HG02571 (cell line): Measurements from ENCODE around the gene TMEM119.
A peak's percentile ranks its signal among the peaks of the same experiment; 100 is the strongest.
"Not testable (repeated sequence)": the region's sequence is repeated elsewhere in the genome, so short reads cannot be mapped to it uniquely, and the experiment has no call there.

ENCODE experiments used
- ATAC-seq: cut with Tn5 transposase; IDR thresholded peaks from one replicate; pipeline ENCODE4 v1.9.1; 2021; ENCODE audit warnings: mild to moderate bottlenecking, moderate library complexity; ENCODE audit not compliant: unreplicated experiment

The TMEM119 gene

DNA sequence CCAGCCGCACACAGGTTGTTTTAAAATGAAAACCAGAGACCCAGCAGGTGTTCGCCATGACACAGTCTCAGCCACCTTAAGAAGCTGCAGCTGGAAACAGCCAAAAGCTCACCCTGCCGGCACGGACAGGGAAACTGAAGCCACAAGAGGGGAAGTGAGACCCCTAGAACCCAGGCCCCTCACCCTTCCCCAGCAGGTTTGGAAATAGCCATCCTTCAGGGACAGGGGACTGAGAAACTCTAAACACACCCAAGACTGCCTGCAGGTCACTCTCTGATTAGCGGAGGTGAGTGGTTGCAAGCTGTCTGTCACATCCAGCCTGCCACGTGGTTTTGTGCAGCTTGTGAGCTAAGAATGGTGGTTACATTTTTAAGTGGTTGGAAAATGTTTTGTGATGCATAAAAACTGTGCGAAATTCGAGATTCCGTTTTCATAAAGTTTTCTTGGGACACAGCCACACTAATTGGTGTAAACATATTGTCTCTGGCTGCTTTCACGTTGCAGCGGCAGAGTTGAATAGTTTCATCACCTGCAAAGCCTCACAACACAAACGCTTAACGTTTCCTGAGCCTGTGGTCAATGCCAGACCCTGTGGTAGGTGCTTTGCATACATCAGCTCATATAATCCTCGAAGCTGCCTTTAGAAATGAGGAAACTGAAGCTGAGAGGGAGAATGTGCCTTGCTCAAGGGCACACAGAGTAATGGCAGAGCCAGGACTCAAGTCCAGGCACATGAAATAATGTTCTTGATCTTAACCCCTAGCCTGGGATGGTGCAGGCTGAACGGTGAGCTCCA lies 37.5 kb upstream of the TMEM119 start:
- peak; percentile 43 for ATAC-seq

DNA sequence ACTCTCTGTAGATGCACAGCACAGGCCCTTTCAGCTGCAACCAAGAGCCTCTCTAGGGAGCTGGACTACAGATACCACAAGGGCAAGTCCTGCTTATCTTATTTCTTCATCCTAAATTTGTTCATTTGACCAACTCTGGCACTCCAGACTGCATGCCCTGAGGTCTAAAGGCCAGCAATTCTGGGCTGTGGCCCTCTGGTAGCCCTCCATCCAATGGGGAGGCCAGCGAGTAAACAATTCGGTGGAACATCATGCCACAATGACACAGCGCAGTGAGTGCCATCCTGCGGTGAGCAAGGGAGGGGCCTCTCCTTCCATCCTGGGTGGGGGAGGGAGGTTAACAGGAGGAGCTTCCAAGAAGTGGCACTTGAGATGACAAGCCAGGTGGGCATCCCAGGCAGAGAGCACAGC lies 36.5 kb upstream of the TMEM119 start:
- no peak for ATAC-seq

DNA sequence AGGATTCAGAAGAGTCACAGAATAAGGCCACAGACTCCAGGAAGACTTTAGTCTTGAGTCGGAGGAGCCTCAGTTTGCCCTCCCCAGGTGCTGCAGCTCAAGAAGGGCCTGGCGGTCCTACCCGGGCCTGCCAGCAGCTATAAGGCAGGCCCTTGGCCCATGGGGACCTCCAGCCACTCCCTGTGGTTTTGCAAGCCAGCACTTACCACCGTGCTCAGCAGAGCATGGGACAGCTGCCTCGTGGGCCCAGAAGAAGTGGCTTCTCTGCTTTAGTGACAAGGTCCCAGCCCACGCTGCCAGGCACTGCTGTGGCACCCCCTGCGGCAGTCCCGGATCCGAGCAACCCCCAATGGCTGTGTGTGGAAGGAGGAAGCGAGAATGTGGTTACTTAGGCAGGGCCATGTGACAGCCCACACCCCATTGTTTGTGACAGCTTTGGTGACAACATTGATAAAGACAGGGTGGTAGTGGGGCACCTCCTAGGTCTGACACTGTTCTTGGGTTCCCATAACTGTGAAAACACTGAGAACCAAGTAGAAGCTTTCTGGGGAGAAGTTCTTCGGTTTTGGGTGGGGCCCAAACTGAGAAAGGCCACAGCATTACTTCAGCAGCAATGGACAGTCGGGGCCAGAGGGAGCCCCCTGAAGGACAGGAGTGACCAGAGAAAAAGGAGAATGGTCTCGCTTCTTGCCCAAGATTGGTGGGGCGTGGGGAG lies 35.8 kb upstream of the TMEM119 start, which contains the start of gene SELPLG:
TSS of gene SELPLG (minus strand) at position 361 of the 715 bp plus-strand sequence. CDS start 9,587 bp downstream, outside the sequence.
- peak; percentile 54 for ATAC-seq

DNA sequence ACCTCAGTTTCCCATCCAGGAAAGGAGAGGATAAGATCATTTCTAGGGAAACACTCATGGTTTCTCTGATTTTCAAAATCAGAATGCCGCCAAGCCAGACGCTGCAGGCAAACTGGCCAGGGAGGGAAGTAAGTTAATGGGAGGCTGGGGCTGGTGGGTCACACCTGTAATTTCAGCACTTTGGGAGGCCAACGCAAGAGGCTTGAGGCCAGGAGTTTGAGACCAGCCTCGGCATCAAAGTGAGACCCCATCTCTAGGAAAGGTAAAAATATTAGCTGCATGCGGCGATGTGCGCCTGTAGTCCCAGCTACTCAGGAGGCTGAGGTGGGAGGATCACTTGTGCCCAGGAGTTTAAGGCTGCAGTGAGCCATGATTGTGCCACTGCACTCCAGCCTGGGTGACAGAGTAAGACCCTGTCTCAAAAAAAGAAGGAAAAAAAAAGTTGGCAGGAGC lies 35.2 kb upstream of the TMEM119 start:
- no peak for ATAC-seq

DNA sequence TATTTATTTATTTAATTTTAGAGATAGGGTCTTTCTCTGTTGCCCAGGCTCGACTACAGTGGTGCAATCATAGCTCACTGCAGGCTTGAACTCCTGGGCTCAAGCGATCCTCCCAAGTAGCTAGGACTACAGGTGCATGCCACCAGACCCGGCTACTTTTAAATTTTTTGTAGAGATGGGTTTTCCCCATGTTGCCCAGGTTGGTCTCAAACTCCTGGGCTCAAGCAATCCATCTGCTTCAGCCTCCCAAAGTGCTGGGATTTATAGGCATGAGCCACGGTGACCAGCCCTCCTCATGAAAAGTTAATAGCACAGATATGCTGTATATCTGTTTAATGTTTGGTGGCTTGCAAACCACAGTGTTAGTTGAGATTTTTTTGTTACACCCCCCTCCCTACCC lies 33.4 kb upstream of the TMEM119 start:
- not testable (repeated sequence) for ATAC-seq

DNA sequence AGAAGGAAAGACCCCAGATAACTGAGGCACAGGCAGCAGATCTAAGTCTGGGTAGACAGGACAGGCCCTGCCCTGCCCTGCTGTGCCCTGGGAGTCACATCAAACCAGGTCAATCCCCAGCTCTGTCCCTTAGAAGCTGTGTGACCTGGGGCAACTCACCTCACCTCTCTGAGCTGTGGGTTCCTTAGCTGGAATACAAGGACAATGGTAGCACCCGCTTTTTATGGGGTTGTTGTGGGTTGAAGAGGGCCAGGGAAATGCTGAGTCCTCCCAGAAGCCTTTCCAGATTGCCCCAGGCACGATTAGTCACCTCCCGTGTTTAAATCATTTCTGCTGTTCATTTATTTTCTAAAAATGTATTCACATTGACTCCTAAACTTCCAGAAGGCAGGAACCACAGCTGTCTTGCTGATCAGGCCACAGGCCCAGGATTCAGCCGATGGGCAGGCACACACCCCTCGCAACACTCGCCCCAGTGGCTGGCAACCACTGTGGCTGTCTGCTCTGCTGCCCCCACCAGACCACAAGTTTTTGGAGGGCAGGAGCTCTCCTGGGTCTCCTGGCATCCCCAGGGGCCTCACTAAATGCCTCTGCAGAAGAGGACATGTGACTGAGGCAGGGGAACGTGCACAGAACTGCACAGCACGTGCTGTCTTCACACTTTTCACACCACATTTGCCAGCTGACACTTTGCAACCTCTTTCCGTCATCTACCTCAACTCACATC lies 32.8 kb upstream of the TMEM119 start:
- no peak for ATAC-seq

DNA sequence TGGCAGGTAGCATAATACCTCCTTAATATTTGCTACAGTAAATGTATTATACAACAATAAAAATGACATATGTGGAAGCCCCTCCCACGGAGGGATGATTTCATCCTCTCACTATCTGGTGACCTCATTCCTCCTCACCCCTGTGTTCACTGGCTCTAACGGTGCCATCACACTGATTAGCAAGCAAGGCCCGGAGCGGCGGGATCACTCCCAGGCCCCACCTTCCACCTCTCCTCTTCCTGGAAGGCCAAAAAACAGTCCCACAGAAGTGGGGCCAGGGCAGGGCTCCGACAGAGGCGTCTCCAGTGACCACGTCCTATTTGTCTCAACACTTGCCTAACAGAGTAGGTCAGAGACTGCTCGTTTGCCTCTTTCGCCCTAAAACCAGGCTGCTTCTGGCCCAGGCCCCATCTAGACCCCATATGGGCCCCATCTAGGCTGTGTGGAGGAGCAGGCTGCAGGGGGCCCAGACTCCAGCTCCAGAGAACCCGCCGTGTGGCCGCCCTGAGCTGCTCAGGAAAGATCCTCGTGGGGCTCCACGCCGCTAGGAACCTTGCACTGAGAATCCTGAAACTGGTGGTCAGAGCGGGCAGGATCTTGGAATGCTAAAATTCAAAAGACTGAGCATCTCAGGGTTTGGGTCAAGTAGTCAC lies 32.1 kb upstream of the TMEM119 start:
- ATAC-seq: no peak

DNA sequence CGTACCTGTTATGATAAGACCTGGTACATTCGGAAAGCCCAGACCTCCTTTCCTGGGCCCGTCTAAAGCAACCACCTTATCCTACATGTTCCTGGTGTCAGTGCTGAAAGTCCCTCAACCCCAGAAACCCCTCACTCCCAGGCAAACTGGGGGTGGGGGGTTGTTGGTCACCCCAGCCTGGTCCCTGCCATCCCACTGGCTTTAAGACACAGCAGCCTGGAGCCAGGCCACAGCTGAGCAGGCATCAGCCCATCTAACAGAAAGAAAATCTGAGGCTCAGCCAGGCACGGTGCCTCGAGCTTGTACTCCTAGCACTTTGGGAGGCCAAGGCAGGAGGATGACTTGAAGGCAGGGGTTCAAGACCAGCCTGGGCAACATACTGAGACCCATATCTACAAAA lies 31.3 kb upstream of the TMEM119 start:
- no peak for ATAC-seq

DNA sequence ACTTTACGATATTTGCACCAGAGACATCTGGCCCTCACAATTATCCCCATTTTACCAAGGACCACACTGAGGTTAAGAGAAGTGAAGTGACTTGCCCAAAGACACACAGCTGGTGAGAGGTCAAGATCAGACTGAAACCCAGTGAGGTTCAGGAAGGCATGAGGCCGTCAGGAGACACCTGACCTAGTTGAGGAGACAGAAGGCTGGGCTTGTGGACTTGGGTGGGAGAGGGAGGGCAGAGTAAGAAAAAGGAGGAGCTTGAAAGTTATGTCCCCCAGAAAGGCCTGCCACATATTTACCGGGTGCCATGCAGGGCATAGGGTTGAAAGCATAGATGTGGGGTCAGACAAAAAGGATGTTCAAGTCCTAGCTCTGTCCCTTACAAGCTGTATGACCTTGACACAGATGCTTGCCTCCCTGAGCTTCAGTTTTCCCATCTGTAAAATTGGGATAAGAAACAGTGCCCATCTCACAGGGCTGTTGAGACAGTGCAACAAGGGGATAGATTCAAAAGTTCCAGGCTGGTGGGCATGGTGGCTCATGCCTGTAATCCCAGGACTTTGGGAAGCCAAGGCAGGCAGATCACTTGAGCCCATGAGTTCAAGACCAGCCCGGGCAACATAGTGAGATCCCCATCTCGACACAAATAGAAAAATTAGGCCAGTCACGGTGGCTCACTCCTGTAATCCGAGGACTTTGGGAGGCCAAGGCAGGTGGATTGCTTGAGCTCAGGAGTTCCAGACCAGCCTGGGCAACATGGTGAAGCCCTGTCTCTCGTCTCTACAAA lies 29.4 kb upstream of the TMEM119 start:
- ATAC-seq: no peak

DNA sequence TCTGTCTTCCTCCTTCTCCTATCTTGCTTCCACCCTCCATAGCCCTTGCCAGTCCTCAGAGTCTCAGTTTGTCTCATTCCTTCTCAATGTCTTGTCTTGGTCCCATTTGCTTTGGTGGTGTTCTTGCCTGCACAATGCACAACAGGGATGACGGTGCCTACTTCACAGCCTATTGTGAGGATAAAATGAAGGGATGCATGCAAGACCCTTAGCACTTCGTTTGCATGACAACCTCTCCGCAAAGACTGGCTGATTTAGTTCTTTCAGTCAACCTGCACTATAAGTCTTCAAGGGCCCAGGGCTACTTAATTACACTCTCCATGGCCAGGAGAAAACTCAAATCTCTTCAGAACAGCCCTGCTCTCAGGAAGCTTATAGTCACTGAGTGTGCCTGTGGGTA lies 27.3 kb upstream of the TMEM119 start:
- no peak for ATAC-seq

DNA sequence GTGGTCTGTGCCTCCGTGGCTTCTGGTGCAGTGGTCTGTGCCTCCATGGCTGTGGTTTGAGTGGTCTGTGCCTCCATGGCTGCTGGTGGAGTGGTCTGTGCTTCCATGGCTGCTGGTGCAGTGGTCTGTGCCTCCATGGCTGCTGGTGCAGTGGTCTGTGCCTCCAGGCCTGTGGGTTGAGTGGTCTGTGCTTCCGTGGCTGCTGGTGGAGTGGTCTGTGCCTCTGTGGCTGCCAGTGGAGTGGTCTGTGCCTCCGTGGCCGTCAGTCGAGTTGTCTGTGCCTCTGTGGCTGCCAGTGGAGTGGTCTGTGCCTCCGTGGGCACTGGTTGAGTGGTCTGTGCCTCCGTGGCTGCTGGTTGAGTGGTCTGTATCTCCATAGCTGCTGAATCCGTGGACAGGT lies 25.7 kb upstream of the TMEM119 start:
- no peak for ATAC-seq

DNA sequence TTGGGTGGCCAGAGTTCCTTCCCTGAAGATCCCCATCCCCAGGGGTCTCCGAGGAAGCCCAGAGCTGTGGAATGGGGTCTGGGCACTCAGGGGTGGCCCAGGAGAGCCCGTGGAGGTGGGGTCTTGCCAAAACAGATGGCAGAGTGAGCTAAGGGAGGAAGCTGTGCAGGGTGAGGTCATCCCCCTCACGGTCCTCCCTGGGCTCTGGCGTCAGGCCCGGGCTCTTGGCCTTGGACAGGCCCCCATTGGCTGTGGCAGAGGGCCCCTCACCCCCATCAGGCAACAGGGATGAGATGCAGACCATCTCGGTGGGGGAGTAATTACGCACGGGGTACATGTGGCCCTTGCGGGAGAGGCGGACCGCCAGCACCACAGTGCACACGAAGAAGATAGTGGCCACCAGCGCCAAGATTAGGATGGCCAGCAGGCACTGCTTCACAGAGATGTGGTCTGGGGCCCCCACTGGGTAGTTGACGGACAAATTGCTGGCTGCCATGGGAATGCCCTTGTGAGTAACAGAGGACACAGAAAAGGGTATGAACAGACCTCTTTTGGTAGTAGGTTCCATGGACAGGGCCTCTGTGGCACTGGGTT lies 25.1 kb upstream of the TMEM119 start:
- no peak for ATAC-seq

DNA sequence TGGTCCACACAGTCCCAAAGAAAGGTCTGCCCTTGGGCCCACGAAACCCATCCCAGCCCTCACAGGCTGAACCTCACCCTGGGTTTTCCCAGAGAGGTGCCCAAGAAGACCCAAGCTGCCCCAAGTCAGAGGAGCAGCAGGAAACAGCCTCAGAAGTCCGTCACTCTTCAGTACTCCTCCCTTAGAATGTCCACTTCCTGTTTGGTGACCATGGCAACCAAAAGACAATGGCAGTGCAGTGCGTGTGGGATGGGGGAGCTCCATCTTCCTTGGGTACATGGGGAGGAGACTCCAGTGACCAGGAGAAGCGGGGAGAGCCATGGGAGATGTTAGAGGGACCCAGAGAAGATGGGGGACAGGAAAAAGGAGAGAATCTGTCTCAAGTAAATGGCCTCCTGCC lies 24.5 kb upstream of the TMEM119 start:
- ATAC-seq: no peak

DNA sequence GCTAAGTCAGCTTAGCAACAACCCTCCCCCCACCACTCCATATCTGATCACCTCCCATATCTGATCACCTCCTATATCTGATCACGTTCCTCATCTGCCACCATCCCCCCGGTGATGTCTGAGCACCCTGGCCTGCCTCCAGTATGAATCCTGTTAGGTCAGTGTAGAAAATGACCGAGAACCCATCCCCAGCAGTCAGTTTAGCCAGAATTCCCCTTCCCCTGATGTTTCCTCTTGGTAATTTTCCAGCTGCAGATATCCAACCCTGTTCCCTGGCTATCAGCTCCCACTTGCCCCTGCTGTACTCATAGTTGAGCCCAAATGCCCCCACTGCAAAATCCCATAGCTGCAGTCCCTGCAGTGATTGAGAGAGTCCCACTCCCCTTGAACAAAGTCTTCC lies 23.3 kb upstream of the TMEM119 start:
- ATAC-seq: no peak

DNA sequence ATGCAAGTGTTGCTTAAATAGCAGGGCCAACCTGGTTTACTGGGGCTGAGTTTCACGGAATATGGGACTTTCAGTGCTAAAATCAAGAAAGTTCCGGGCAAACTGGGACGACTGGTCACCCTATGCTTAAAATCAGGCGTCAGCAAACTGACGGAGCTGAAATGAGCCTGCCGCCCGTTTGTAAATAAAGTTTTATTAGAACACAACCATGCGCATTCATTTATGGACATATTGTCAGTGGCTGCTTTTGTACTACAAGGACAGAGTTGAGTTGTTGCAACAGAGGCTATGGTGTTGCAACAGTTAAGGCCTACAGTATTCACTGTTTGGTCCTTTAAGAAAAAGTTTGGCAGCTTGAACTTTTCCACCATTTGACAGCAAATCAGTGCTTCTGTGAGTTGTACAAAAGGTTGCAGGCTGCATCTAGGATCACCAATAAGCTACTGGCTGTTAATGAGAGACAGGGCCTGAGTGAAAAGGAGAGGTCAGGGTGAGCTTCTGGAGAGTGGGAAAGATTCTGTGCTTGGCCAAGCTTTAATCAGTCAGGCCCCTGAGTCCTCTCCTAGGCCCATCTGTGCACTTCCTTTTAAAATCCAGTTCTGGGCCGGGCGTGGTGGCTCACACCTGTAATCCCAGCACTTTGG lies 22.5 kb upstream of the TMEM119 start:
- ATAC-seq: no peak

DNA sequence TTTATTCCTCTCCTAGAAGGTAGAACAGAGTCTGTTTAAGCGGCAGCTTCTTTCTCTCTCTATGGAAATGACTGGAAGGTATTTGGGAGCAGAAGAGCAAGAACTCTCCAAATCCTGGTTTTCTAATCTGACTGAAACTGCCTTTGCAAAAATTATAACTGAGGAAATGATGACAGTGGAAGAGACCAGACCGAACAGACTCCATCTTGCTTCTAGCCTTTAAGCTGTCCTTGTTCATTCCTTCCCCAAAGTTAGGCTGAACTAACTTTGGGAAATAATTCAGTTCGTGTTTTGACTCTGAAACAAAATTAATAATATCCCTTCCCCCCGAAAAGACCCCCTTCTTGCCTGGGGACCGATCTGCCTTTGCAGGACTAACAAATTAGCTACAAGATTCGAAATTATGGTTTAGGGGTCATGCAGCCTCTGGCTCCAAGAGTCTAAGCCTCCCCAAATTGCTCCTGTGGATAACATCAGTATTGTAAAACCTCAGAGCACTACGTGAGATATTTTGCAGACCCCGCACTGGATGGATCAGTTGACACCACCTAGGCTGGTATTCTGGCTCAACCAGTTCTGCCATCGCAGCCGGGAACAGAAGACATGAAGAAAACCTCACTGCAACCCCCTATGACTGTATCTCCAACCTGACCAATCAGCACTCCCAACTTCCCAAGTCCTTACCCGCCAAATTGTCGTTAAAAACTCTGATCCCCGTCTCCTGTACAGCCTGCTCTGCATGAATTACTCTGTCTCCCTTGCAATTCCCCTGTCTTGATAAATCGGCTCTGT lies 21.7 kb upstream of the TMEM119 start:
- ATAC-seq: no peak

DNA sequence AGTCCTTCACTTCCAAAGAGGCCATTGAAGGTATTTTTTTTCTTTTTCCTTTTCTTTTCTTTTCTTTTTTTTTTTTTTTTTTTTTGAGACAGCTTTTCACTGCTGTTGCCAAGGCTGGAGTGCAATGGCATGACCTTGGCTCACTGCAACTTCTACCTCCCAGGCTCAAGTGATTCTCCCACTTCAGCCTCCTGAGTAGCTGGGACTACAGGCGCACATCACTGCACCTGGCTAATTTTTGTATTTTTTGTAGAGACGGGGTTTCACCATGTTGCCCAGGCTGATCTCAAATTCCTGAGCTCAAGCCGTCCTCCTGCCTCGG lies 21.0 kb upstream of the TMEM119 start:
- ATAC-seq: not testable (repeated sequence)

DNA sequence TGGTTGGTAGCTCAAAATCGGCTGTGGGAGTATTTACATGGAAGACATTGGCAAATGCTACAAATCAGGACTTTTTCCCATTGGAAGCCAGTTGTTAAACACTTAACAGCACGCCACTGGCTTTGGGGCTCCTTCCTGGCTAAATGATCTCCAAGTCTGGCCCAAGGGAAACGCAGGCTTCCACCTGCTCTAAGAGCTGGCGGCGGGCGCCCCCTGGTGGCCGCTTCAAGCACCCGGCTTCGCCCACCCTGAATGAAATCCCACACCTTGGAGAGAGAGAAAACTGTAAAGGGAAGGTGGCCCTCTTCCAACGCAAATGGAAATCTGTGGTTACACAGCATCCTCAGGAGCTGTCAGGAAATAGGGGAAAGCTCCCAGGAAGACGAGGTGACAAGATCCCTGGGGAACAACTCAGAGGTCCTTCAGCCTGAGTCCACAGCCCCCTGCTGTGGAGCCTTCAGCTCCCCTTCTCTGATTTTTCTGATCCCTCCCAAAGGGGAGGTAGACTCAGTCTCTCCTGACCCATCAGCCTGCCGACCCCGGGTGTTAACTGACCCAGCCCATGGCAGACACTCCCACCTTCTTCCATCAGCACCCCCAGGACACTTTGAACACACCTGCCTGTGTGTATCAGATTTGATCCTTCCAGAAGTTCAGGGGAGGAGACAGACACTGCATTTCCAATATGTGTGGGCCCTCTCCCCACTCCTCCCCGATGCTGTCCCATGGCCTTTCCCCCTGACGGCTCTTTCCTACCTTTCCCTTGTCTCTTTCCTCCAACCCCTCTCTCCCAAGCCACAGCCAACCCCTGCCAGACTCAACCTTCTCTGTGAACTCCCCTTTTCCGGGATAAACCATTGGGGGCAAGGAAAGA lies 20.4 kb upstream of the TMEM119 start:
- peak; percentile 45 for ATAC-seq
